Small intestine (tissue), 7 donors: ENCODE measurements around the gene DMRTC1B. TPM values are rescaled to one million over a fixed set of nuclear protein-coding genes. Genes with fewer than 3 reads are reported as not detected.
"Not testable (repeated sequence)": the region's sequence is repeated elsewhere in the genome, so short reads cannot be mapped to it uniquely, and the experiment has no call there.

Experiments used
- DNase-seq, 2 donors: peaks; one replicate each; pipeline versions ENCODE4 v3.0.0 to v3.0.0-alpha.2; 2013
- FAIRE-seq: peaks from 2 replicates; lab custom pipeline; 2012; peaks lifted over from hg19 to GRCh38; lab: Jason Lieb, UNC
- H3K27ac ChIP-seq, 3 donors: one replicate each; pipeline ENCODE4 v1.5.1; 2013; ENCODE audit warnings: low read length in 2 of 3, mild to moderate bottlenecking in 2 of 3, control low read depth in 1 of 3, inconsistent platforms in 1 of 3, low read depth in 1 of 3, moderate library complexity in 1 of 3
- H3K27me3 ChIP-seq, 3 donors: one replicate each; pipeline ENCODE4 v1.6.1; 2013; ENCODE audit warnings: low read length in 3 of 3, inconsistent platforms in 1 of 3; ENCODE audit not compliant: control insufficient read depth in 3 of 3, insufficient read depth in 3 of 3
- H3K36me3 ChIP-seq, 3 donors: one replicate each; pipeline ENCODE4 v1.6.1; 2013; ENCODE audit warnings: low read length in 3 of 3, inconsistent platforms in 1 of 3, low read depth in 1 of 3, mild to moderate bottlenecking in 1 of 3, moderate library complexity in 1 of 3; ENCODE audit not compliant: control insufficient read depth in 3 of 3, insufficient read depth in 2 of 3
- H3K4me1 ChIP-seq, 3 donors: one replicate each; pipeline ENCODE4 v1.6.1; 2013; ENCODE audit warnings: low read length in 2 of 3, inconsistent platforms in 1 of 3, low read depth in 1 of 3, mild to moderate bottlenecking in 1 of 3, moderate library complexity in 1 of 3; ENCODE audit not compliant: control insufficient read depth in 3 of 3, insufficient read depth in 2 of 3
- H3K4me3 ChIP-seq, 3 donors: one replicate each; pipeline ENCODE4 v1.5.1; 2013; ENCODE audit warnings: low read length in 3 of 3, control low read depth in 1 of 3, inconsistent platforms in 1 of 3, low read depth in 1 of 3, mild to moderate bottlenecking in 1 of 3, moderate library complexity in 1 of 3
- H3K9me3 ChIP-seq, 2 donors: one replicate each; pipeline ENCODE4 v1.6.1; 2013; ENCODE audit warnings: low read depth in 1 of 2, low read length in 1 of 2; ENCODE audit not compliant: control insufficient read depth in 2 of 2, insufficient read depth in 1 of 2
- WGBS, 3 donors: extraction: QIAGEN DNeasy Blood & Tissue Kit; methylation state at CpG; one replicate each; pipeline ENCODE4 v1.1.7; 2013; 5-methylcytosine and 5-hydroxymethylcytosine counted together
- polyA plus RNA-seq, 4 donors: library from polyadenylated mRNA; stranded (reverse) in 3 of 4; unstranded in 1 of 4; fragments of 200-250 nt in 3 of 4; fragments of 120-200 nt in 1 of 4; gene quantifications; one replicate each; pipeline versions ENCODE4 v1.2.1 to v1.2.3, GENCODE V29; 2013
- donor health status: healthy with polysubstance abuse.
- donor health status: control.
- donor health status: control.
- donor health status: Bipolar disorder and iron deficiency.
- donor health status: healthy.

Gene DMRTC1B
- polyA plus RNA-seq, 4 donors = 0.70 to 1.8 TPM; not detected in 2

- H3K27ac ChIP-seq, H3K4me3 ChIP-seq, DNase-seq, H3K9me3 ChIP-seq, H3K27me3 ChIP-seq, H3K36me3 ChIP-seq, H3K4me1 ChIP-seq: not testable (repeated sequence)
- WGBS, 3 donors = no CpG with 5 or more reads among the region's 2 CpGs
- FAIRE-seq = peak; percentile 75
Observed at GRCh38 chrX:72882898-72883297, 106.2 kb downstream of the DMRTC1B start.

GRCh38 chrX:72889740-72890139, 113.0 kb downstream of the DMRTC1B start:
- H3K4me1 ChIP-seq, H3K4me3 ChIP-seq, FAIRE-seq, DNase-seq, H3K27ac ChIP-seq, H3K27me3 ChIP-seq, H3K9me3 ChIP-seq, H3K36me3 ChIP-seq: not testable (repeated sequence)
- WGBS, 3 donors = no CpG with 5 or more reads among the region's 14 CpGs

Other genes starting within 250 kb of the DMRTC1B start
- gene HDAC8, start 204.0 kb upstream of the DMRTC1B start, polyA plus RNA-seq = 10 to 100 TPM; 11.3 to 24.7 (median 19.1) TPM
- gene PHKA1, start 62.6 kb upstream of the DMRTC1B start, polyA plus RNA-seq = 1 to 10 TPM in 1 of 4 donors, under 1 TPM in 3; 0.21 to 1.4 (median 0.25) TPM
- gene FAM236B, start 5.8 kb downstream of the DMRTC1B start, polyA plus RNA-seq = not detected
- gene FAM236D, start 31.3 kb downstream of the DMRTC1B start, polyA plus RNA-seq = not detected
- gene FAM236C, start 135.7 kb downstream of the DMRTC1B start, polyA plus RNA-seq = not detected
- gene FAM236A, start 161.3 kb downstream of the DMRTC1B start, polyA plus RNA-seq = not detected
- under 1 TPM in 1 of 4 donors, not detected in 3; 0.13 TPM for gene DMRTC1, start 166.9 kb downstream of the DMRTC1B start, polyA plus RNA-seq
- under 1 TPM in 1 of 4 donors, not detected in 3; 0.06 TPM for gene PABPC1L2B, start 226.0 kb downstream of the DMRTC1B start, polyA plus RNA-seq